ENCODE results near the gene HSPB1. TPM values are rescaled to one million over a fixed set of nuclear protein-coding genes. Genes with fewer than 3 reads are reported as not detected.

The HSPB1 gene
- 100 to 1,000 TPM; 207 to 840 (median 310) TPM for total RNA-seq
- long read RNA-seq, donor 1, transcript HSPB1-203 (2 exons, 1,455 nt) = minor isoform, 274 of 836 reads
- long read RNA-seq, donor 1, transcript HSPB1-201 (3 exons, 909 nt) = major isoform, 555 of 836 reads
- long read RNA-seq, donor 1, partial matches to known transcripts = 2 of 836 reads
- long read RNA-seq, donor 1, other reads (novel, unspliced or antisense) = 5 of 836 reads
- long read RNA-seq, donor 2, transcript HSPB1-201 (3 exons, 909 nt) = major isoform, 135 of 153 reads
- long read RNA-seq, donor 2, transcript HSPB1-203 (2 exons, 1,455 nt) = minor isoform, 14 of 153 reads
- long read RNA-seq, donor 2, partial matches to known transcripts = 2 of 153 reads
- long read RNA-seq, donor 2, other reads (novel, unspliced or antisense) = 2 of 153 reads

- intact Hi-C loops (cut with DNase I, micrococcal nuclease) = no loop called here
- H3K4me1 ChIP-seq (ENCODE audit: low read depth) = peaks cover 23% of the 10 kb centered on the region
- H3K36me3 ChIP-seq (ENCODE audit: low read depth) = no peaks in the 10 kb centered on the region
- DNase-seq = peak; percentile 93 to 94 (median 93)
- ATAC-seq = peak; percentile 65
- H3K9me3 ChIP-seq = no peaks in the 10 kb centered on the region
- peak within 1 kb of the TSS; percentile 70 for H3K4me3 ChIP-seq
- TF ChIP-seq, protein P1, sequence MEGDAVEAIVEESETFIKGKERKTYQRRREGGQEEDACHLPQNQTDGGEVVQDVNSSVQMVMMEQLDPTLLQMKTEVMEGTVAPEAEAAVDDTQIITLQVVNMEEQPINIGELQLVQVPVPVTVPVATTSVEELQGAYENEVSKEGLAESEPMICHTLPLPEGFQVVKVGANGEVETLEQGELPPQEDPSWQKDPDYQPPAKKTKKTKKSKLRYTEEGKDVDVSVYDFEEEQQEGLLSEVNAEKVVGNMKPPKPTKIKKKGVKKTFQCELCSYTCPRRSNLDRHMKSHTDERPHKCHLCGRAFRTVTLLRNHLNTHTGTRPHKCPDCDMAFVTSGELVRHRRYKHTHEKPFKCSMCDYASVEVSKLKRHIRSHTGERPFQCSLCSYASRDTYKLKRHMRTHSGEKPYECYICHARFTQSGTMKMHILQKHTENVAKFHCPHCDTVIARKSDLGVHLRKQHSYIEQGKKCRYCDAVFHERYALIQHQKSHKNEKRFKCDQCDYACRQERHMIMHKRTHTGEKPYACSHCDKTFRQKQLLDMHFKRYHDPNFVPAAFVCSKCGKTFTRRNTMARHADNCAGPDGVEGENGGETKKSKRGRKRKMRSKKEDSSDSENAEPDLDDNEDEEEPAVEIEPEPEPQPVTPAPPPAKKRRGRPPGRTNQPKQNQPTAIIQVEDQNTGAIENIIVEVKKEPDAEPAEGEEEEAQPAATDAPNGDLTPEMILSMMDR (IDR thresholded peaks at IDR 0.05) = no peak
These were observed at the start of gene HSPB1 for GRCh38 chr7:76302347-76303201. Gene HSPB1, plus strand, starts transcription at chr7:76302673. Its CDS starts 40 bp downstream, at chr7:76302713.

DNA sequence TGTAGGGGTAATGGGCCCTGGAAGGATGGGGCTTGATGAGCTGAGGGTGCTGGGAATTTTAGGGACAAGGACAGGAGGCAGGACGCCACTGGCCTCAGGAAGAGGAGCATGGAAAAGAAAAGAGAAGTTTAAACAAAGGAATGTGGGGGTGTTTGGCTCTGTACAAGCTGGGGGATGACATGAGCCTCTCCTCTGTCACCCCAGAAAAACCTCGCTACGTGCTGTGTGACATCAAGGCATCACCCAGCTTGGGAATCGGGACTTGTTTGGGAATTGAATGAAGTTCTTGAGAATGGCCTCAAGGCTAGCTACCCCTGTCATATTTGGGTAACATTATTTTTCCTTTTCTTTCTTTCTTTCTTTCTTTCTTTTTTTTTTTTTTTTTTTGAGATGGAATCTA, 47.7 kb upstream of the HSPB1 start:
- TF ChIP-seq, protein P1 (IDR thresholded peaks at IDR 0.05) = no peak
- no peak overlapping the region for H3K4me3 ChIP-seq
- H3K4me1 ChIP-seq (ENCODE audit: low read depth) = peaks cover 3% of the 10 kb centered on the region
- ATAC-seq (no peak), DNase-seq (no peak)
- H3K9me3 ChIP-seq = no peaks in the 10 kb centered on the region
- no peaks in the 10 kb centered on the region for H3K36me3 ChIP-seq (ENCODE audit: low read depth)
- intact Hi-C loops (cut with DNase I, micrococcal nuclease) = no loop called here

GRCh38 chr7:76257973-76258372, 44.5 kb upstream of the HSPB1 start:
- peaks cover 7% of the 10 kb centered on the region for H3K4me1 ChIP-seq (ENCODE audit: low read depth)
- no peak overlapping the region for H3K4me3 ChIP-seq
- ATAC-seq = no peak
- TF ChIP-seq, protein P1 (IDR thresholded peaks at IDR 0.05) = no peak
- intact Hi-C loops (cut with DNase I, micrococcal nuclease) = no loop called here
- DNase-seq = no peak
- no peaks in the 10 kb centered on the region for H3K9me3 ChIP-seq
- no peaks in the 10 kb centered on the region for H3K36me3 ChIP-seq (ENCODE audit: low read depth)

DNA sequence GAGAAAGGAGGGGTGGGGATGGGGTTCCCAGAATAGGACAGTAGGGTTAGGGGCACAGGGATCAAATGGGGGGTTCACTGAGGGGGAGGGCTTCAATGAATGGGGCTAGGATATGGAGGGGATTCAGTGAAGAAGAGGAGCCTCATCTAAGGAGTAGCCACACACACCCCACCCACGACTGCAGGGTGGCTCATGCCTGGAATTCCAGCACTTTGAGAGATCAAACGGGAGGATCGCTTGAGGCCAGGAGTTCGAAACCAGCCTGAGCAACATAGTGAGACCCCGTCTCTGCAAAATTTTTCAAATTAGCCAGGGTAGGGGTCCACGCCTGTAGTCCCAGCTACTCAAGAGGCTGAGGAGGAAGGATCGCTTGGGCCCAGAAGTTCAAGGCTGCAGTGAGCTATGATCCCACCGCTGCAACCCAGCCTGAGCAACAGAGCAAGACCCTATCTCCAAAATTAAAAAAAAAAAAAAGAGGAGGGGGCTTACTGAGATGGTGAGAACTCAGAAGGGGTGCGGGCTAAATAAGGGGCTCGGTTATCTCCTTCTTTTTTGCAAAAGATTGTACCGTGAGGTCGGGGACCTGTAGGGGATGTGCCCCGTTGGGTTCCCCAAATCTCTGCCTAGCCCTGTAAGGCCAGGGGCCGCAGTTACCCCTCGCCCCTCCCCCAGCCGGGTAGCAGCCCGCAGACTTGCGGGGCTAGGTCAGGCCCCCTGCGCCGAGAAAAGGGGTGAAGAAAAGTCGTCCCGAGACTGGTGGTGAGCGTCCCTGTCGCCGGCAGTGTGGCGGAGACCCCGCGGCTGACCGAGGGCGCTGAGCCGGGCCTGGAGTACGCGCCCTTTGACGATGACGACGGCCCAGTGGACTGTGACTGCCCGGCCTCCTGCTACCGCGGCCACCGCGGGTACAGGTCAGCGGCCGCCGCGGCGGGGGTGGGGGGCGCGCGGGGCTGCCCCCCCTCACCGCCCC, 43.1 kb upstream of the HSPB1 start:
- intact Hi-C loops (cut with DNase I, micrococcal nuclease) = no loop called here
- peaks cover 7% of the 10 kb centered on the region for H3K4me1 ChIP-seq (ENCODE audit: low read depth)
- no peak overlapping the region for H3K4me3 ChIP-seq
- H3K36me3 ChIP-seq (ENCODE audit: low read depth) = no peaks in the 10 kb centered on the region
- ATAC-seq (no peak), DNase-seq (no peak)
- no peaks in the 10 kb centered on the region for H3K9me3 ChIP-seq
- TF ChIP-seq, protein P1 (IDR thresholded peaks at IDR 0.05) = no peak

GRCh38 chr7:76260171-76260703, 42.2 kb upstream of the HSPB1 start:
- no peak for DNase-seq
- Histone ChIP-seq H3K4me1 (ENCODE audit: low read depth) (peaks cover 7% of the 10 kb centered on the region), H3K4me3 (no peak overlapping the region), H3K9me3 (no peaks in the 10 kb centered on the region), H3K36me3 (ENCODE audit: low read depth) (no peaks in the 10 kb centered on the region)
- peak; percentile 78 for ATAC-seq
- intact Hi-C loops (cut with DNase I, micrococcal nuclease) = no loop called here
- TF ChIP-seq, protein P1 (IDR thresholded peaks at IDR 0.05) = no peak
